Renal pelvis (tissue), 4 donors: ENCODE results near the gene ITIH4. TPM values are rescaled to one million over a fixed set of nuclear protein-coding genes. Genes with fewer than 3 reads are reported as not detected.

Experiments
- DNase-seq: peaks from one replicate; pipeline ENCODE4 v3.0.0-alpha.2; 2013
- polyA plus RNA-seq, 3 donors: library from polyadenylated mRNA; unstranded; fragments of 120-200 nt; gene quantifications; one replicate each; pipeline ENCODE4 v1.2.1, GENCODE V29; 2013; ENCODE audit not compliant: insufficient read length in 3 of 3

Gene ITIH4
- polyA plus RNA-seq, 3 donors: 7.0 to 14.9 (median 12.4) TPM

- DNase-seq: no peak
Observed at GRCh38 chr3:52833202-52833601, 2.7 kb upstream of the ITIH4 start.

GRCh38 chr3:52831500-52832301, 1.2 kb upstream of the ITIH4 start:
- no peak for DNase-seq

GRCh38 chr3:52829906-52830463, 487 bp downstream of the ITIH4 start:
- DNase-seq: no peak

- no peak for DNase-seq
Observed at GRCh38 chr3:52829482-52829881, 990 bp downstream of the ITIH4 start.

- DNase-seq: peak; percentile 22
Observed at GRCh38 chr3:52827866-52828376, 2.6 kb downstream of the ITIH4 start.

GRCh38 chr3:52827441-52827840, 3.0 kb downstream of the ITIH4 start:
- no peak for DNase-seq

GRCh38 chr3:52824037-52824436, 6.4 kb downstream of the ITIH4 start:
- DNase-seq: no peak

- no peak for DNase-seq
Observed at GRCh38 chr3:52822363-52822762, 8.1 kb downstream of the ITIH4 start.

GRCh38 chr3:52820736-52821135, 9.7 kb downstream of the ITIH4 start:
- DNase-seq: no peak

- DNase-seq: no peak
Observed at GRCh38 chr3:52819936-52820335, 10.5 kb downstream of the ITIH4 start.

- DNase-seq: no peak
Observed at GRCh38 chr3:52817860-52818259, 12.6 kb downstream of the ITIH4 start.

GRCh38 chr3:52817221-52817620, 13.3 kb downstream of the ITIH4 start:
- DNase-seq: no peak

- no peak for DNase-seq
Observed at GRCh38 chr3:52816654-52817053, 13.8 kb downstream of the ITIH4 start.

- DNase-seq: no peak
Observed at GRCh38 chr3:52816199-52816598, 14.3 kb downstream of the ITIH4 start.

- DNase-seq: no peak
Observed at GRCh38 chr3:52813810-52814209, 16.7 kb downstream of the ITIH4 start.

- no peak for DNase-seq
Observed at GRCh38 chr3:52811452-52812011, 18.9 kb downstream of the ITIH4 start.

GRCh38 chr3:52810923-52811322, 19.5 kb downstream of the ITIH4 start:
- no peak for DNase-seq

GRCh38 chr3:52809662-52810377, 20.7 kb downstream of the ITIH4 start:
- no peak for DNase-seq

- DNase-seq: no peak
Observed at GRCh38 chr3:52809149-52809548, 21.3 kb downstream of the ITIH4 start.

GRCh38 chr3:52805270-52806039, 25.0 kb downstream of the ITIH4 start:
- no peak for DNase-seq

GRCh38 chr3:52801839-52802238, 28.6 kb downstream of the ITIH4 start:
- no peak for DNase-seq

GRCh38 chr3:52800079-52800478, 30.4 kb downstream of the ITIH4 start:
- no peak for DNase-seq
